ENCODE results near the gene TNFSF15. TPM values are rescaled to one million over a fixed set of nuclear protein-coding genes. Genes with fewer than 3 reads are reported as not detected.
A peak's percentile ranks its signal among the peaks of the same experiment; 100 is the strongest.

The TNFSF15 gene
- total RNA-seq, 1 donor from 2014 or later, result 0.22 TPM

- H3K36me3 Mint-ChIP-seq (ENCODE audit: low read depth), result no peaks in the 10 kb centered on the region
Observed at GRCh38 chr9:114754581-114754980, 51.3 kb downstream of the TNFSF15 start.

GRCh38 chr9:114746591-114747346, 59.1 kb downstream of the TNFSF15 start:
- H3K4me1 Mint-ChIP-seq, result no peaks in the 10 kb centered on the region
- no peak overlapping the region for H3K27ac Mint-ChIP-seq
- DNase-seq (no peak), ATAC-seq (ENCODE audit: low read depth) (no peak)
- ChIA-PET POLR2A (no interaction called here), CTCF (interaction anchor here (0.7 kb wide), 1 partner anchor 268 kb away, joined by 3 read pairs; no protein-coding TSS in a partner anchor)
- H3K36me3 Mint-ChIP-seq (ENCODE audit: low read depth), result no peaks in the 10 kb centered on the region
- no peak for TF ChIP-seq CTCF (IDR thresholded peaks at IDR 0.05)
- H3K9me3 Mint-ChIP-seq, result no peaks in the 10 kb centered on the region
- intact Hi-C loops (cut with micrococcal nuclease), result no loop called here
- H3K27me3 Mint-ChIP-seq, result no peaks in the 10 kb centered on the region
- H3K4me3 Mint-ChIP-seq, result no peak overlapping the region

More at GRCh38 chr9:114754581-114754980, 51.3 kb downstream of the TNFSF15 start:
- peak; percentile 92 for ATAC-seq (ENCODE audit: low read depth)
- ChIA-PET POLR2A (interaction anchor here (0.5 kb wide), 1 partner anchor 179 kb away, joined by 3 read pairs; no protein-coding TSS in a partner anchor), CTCF (interaction anchor here (1.2 to 2.3 kb wide), 2 partner anchors 152 to 260 kb away, joined by 4 to 6 read pairs; no protein-coding TSS in a partner anchor)
- Mint-ChIP-seq H3K27ac (peak overlapping the region; percentile 65), H3K4me3 (peak overlapping the region; percentile 1), H3K4me1 (peaks cover 32% of the 10 kb centered on the region), H3K9me3 (no peaks in the 10 kb centered on the region), H3K27me3 (no peaks in the 10 kb centered on the region)
- no peak for TF ChIP-seq CTCF (IDR thresholded peaks at IDR 0.05)
- intact Hi-C loops (cut with micrococcal nuclease), result no loop called here
- no peak for DNase-seq

- H3K36me3 Mint-ChIP-seq (ENCODE audit: low read depth), result no peaks in the 10 kb centered on the region
Observed at GRCh38 chr9:114745879-114746550, 59.8 kb downstream of the TNFSF15 start.

GRCh38 chr9:114745108-114745848, 60.6 kb downstream of the TNFSF15 start:
- Mint-ChIP-seq H3K27ac (no peak overlapping the region), H3K9me3 (no peaks in the 10 kb centered on the region), H3K36me3 (ENCODE audit: low read depth) (no peaks in the 10 kb centered on the region), H3K4me3 (no peak overlapping the region), H3K4me1 (no peaks in the 10 kb centered on the region), H3K27me3 (peaks cover 2% of the 10 kb centered on the region)
- no peak for DNase-seq
- CTCF ChIA-PET, result interaction anchor here (4.0 kb wide), 1 partner anchor 161 kb away, joined by 20 read pairs; no protein-coding TSS in a partner anchor
- TF ChIP-seq CTCF (IDR thresholded peaks at IDR 0.05), result no peak
- ATAC-seq (ENCODE audit: low read depth), result no peak
- intact Hi-C loops (cut with micrococcal nuclease), result no loop called here
- POLR2A ChIA-PET, result no interaction called here

More at GRCh38 chr9:114745879-114746550, 59.8 kb downstream of the TNFSF15 start:
- H3K4me1 Mint-ChIP-seq, result no peaks in the 10 kb centered on the region
- no peak overlapping the region for H3K27ac Mint-ChIP-seq
- H3K27me3 Mint-ChIP-seq, result no peaks in the 10 kb centered on the region
- no peak overlapping the region for H3K4me3 Mint-ChIP-seq
- ChIA-PET CTCF (no interaction called here), POLR2A (no interaction called here)
- no peaks in the 10 kb centered on the region for H3K9me3 Mint-ChIP-seq
- DNase-seq (no peak), ATAC-seq (ENCODE audit: low read depth) (no peak)
- no peak for TF ChIP-seq CTCF (IDR thresholded peaks at IDR 0.05)
- intact Hi-C loops (cut with micrococcal nuclease), result no loop called here
